Muscle of arm (tissue), 12 donors: ENCODE results near the gene ERMP1. TPM values are rescaled to one million over a fixed set of nuclear protein-coding genes. Genes with fewer than 3 reads are reported as not detected.
"Not testable (repeated sequence)": the region's sequence is repeated elsewhere in the genome, so short reads cannot be mapped to it uniquely, and the experiment has no call there.

Source experiments
- DNase-seq: peaks from one replicate; pipeline ENCODE4 v3.0.0-alpha.2; 2013
- polyA plus RNA-seq, 12 donors: library from polyadenylated mRNA; unstranded; fragments of 120-200 nt; gene quantifications; one replicate each; pipeline ENCODE4 v1.2.1, GENCODE V29; 2013; ENCODE audit not compliant: insufficient read length in 12 of 12

ERMP1 gene
- polyA plus RNA-seq, 12 donors = 6.6 to 15.0 (median 10.4) TPM; not detected in 1

- DNase-seq = no peak
Measured at GRCh38 chr9:5786370-5787127, 46.4 kb downstream of the ERMP1 start.

- DNase-seq = no peak
Measured at GRCh38 chr9:5784526-5785315, 48.2 kb downstream of the ERMP1 start.

DNA sequence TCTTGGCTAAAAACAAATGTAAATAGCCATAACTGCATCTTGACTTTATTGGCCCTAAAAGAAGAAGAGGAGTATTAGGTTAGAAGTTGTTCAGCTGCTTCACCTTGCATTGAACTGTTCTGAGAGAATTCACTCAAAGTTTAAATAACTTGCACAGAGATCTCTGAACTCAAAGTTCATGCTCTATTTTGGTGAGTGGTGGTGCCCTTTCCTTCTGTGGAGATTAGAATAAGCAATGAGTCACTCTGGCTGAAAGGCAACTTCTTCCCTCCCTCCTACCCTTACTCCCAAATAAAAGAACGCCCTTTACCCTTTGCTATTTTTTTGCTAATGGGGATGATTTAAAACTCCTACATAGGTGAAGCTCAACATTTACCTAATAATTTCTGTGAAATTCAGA, 48.9 kb downstream of the ERMP1 start:
- DNase-seq = no peak

GRCh38 chr9:5783420-5783819, 49.5 kb downstream of the ERMP1 start:
- DNase-seq = not testable (repeated sequence)

- DNase-seq = not testable (repeated sequence)
Measured at GRCh38 chr9:5779705-5780218, 53.2 kb downstream of the ERMP1 start.

DNA sequence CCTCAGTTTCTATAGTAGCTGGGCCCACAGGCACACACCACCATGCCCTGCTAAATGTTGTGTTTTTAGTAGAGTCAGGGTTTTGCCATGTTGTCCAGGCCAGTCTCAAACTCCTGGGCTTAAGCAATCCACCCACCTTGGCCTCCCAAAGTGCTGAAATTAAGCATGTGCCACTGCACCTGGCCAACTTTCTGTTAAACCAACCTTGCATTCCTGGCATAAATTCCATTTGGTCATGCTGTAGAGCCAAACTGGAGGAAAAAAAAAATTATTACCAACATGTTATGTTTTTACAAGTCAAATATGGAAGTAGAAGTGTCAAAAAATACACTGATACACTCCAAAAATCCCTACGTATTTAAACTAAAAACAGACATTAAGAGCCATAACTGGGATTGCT, 54.1 kb downstream of the ERMP1 start:
- DNase-seq = no peak

- no peak for DNase-seq
Measured at GRCh38 chr9:5773324-5773999, 59.5 kb downstream of the ERMP1 start.

DNA sequence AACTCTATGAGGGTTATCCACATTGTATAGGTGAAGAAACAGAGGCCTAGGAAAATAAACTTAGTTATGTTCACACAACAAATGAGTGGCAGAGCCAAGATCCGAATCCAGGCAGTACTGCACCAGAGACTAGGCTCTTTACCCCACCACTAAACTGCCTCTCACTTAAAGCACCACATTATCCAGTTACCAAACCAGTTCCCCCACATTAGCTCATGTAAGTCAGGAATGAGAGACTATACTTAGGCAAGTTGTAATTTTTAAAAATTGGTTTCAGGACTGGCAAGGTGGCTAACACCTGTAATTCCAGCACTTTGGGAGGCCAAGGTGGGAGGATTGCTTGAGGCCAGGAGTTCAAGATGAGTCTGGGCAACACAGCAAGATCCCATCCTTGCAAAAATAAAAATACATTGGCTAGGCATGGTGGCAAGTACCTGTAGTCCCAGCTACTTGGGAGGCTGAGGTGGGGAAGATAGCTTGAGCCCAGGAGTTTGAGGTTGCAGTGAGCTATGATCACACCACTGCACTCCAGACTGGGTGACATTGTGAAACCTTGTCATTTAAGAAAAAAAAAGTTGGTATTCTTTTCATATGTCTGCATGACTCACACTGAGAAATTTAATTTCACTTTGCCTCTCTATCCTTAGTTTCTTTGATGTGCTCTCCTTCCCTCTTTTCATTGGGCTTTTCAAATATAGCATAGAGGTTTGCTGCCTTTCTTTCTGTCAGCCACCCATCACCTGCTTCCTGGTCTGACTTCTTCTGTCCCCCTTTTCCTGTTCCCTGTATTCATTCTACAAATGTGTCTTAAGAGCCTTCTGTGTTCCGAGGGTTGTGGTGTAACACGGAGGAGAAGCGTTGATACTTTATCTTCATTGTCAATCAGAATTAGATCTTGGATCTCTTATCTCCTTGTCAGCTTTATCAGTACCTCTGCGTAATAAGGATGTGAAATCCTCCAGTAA, 64.7 kb downstream of the ERMP1 start:
- DNase-seq = no peak

- no peak for DNase-seq
Measured at GRCh38 chr9:5764130-5764868, 68.6 kb downstream of the ERMP1 start.

- DNase-seq = no peak
Measured at GRCh38 chr9:5762421-5762820, 70.5 kb downstream of the ERMP1 start.

DNA sequence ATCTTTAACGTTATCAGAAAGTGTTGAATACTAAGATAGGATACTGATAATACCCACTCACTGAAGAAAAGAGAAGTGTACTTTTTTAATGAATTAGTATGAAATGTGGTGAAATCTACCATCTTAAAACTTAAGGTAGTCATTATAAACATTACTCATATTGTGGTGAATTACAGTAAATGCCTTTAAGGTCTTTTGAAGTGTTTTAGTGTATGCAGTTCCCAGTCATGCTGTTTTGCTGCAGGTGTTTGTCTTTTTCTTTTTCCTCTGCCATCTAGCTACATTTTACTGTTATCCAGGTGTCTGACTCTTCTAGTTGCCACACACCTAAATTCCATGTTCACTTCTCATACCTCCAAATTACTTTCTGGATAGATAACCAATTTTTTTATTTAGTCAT, 72.6 kb downstream of the ERMP1 start:
- no peak for DNase-seq

GRCh38 chr9:5756633-5757032, 76.3 kb downstream of the ERMP1 start:
- DNase-seq = no peak

DNA sequence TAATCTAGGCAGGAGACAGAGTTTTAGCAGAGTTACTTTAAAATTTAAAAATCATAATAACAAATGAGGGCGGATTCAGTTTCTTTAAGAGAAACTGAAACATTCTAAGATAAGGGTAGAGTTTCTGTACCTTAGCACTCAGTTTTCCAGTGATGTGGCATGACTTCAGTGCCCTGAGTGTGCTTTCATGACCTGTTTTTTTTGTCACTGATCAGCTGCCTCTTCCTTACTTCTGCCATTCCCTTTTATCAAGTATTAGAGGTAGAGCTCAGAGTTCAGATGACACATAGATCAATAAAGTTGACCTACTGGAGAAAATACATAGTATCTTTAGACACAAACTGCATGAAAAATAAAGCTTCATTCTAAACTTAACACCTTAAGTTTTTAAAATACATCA, 82.3 kb downstream of the ERMP1 start:
- DNase-seq = no peak

DNA sequence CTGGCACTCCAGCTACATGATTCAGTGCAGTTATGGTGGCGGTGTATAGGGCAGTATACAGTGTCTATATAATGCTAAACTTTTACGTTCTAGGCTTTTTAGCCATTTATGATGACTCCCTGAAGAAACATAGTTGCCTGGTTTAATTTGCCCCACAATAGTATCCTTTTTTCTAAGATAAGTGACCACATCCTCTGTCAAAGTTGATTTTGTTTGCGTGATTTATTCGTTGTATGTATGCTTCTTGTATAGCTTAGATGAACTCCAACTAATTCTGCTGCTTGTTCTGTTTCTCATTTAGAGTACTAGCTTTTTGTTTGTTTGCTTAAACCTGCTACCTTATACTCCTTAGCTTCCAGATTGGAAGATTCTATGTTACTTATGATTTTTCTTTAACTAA, 83.6 kb downstream of the ERMP1 start:
- DNase-seq = no peak

GRCh38 chr9:5748438-5748837, 84.5 kb downstream of the ERMP1 start:
- DNase-seq = no peak

- no peak for DNase-seq
Measured at GRCh38 chr9:5743109-5743508, 89.8 kb downstream of the ERMP1 start.

DNA sequence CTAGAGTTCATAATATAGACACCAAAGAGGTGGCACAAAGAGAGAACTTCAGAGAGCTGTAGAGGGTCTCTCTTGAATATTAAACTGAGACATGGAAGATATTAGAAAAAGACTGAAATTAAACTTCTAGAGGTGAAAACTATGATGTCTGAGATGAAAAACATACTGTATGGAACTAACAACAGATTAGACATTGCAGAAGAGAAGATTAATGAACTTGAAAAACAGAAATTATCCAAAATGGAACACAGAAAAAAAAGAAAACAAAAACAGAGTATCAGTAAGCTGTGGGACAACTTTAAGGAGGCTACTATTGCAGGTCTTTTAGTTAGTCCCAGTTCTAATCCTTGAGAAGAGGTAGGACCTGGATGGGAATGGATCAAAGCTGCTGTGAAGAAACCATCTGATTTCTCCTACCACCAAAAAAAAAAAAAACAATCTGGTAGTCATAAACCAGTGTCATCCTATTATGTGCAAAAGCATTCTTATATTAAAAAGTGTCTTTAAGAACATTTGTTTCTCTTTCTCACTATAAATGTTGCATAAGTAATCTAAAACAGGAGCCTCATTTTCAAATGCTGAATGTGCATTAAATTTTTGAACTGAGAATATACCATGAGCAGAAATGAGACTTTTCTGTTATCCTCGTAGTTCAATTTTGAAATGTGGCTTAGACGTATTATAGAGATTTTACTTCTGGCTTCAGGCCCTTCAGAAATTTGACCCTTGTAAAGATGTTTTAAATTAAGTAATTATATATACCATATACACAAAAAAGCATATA, 96.2 kb downstream of the ERMP1 start:
- DNase-seq = no peak

GRCh38 chr9:5735072-5735471, 97.8 kb downstream of the ERMP1 start:
- DNase-seq = no peak
